Stimulated activated naive CD4-positive, alpha-beta T cell (primary cell): ENCODE measurements around the gene ITFG1.
"Not testable (repeated sequence)": the region's sequence is repeated elsewhere in the genome, so short reads cannot be mapped to it uniquely, and the experiment has no call there.

Experiments
- DNase-seq, 6 experiments: peaks; one replicate each; lab custom pipeline; 2025; lab: John Stamatoyannopoulos, UW

The ITFG1 gene

DNA sequence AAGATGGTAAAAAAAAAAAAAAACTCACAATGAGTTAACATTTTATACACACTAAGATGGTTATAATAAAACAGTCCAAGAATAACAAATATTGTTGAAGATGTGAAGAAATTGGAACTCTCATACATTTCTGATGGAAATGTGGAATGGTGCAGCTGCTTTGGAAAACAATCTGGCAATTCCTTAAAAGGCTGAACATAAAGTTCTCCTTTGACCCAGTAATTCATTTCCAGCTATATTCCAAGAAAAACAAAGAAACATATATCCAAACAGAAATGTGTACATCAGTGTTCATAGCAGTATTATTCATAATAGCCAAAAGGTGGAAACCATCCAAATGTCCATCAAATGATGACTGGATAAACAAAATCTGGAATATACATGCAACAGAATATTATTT lies 219.8 kb downstream of the ITFG1 start:
- DNase-seq, result no peak

DNA sequence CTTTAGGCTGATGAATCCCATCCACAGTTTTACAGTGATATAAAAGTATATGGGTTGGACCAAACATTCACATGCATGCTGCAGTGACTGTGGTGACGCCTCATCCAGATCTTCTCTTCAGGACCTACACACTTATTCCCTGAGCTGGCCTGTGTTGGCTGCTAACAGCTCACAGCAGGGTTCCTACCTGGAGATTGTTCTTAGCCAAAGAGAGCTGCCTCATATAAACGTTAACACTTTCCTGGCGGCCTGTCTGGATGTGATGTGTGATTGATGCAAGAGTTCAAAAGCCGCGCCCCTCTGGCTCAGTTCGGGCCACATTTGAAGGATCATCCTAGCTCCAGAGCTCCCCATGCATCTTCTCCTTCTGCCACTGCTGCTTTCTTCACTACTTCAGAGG lies 224.1 kb downstream of the ITFG1 start:
- DNase-seq, result no peak

DNA sequence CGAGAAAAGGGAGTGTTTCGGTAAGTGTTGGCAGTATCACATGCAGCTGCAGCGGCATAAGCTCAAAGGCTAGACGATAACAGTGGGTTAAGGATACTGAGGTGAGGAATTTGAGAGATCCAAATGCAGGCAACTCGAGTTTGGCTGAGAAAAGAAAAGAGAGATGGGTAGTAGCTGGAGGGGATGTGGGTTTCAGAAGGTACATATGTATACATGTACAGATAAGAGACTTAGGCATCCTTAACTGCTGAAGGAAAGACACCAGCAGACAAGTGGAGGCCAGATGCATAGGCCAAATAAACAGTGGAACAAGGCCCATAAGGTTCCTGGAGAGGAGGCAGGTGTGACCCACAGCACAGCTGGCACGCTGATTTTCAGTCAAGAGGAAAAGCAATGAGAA lies 230.6 kb downstream of the ITFG1 start:
- DNase-seq, result no peak

DNA sequence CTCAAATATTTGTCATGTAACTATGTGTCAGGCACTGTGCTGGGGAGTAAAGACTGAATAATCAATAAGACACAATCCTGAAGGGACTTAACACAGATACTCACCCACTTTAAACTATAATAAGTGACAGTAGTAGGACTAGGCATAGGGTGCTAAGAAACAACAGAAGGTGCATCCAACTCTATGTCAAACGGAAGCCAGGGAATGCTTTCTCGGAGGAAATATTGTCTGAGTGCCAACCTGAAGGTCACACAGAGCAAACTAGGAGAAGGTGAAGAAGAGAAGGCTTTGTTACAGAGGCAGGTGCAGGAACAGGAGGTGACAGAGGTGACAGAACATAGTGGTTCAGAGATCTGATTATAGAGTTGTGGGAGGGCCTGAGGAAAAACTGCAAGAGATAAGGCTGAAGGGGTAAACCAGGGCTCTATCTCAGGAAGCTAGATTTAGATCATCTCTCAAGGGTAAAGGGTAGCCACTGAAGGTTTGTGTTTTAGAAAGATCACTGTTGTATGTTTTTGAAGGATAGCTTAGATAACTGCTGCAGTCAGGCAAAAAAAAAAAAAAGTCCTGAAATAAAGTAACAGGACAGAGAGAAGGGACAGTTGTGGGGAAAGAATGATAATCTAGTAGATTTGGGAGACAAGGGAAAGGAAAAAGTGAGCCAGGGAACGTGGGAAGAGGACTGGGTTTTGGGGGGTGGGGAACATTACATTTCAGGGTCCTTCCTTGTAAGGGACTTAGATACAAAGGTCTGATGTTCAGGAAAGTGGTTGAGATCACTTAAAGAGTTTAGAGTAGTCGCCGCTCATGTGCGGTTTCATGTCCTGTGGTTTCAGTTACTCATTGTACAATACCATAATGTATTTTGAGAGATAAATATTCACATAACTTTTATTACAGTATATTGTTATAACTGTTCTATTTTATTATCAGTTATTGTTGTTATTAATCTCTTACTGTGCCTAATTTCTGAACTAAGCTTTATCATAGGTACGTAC lies 231.5 kb downstream of the ITFG1 start:
- no peak for DNase-seq

DNA sequence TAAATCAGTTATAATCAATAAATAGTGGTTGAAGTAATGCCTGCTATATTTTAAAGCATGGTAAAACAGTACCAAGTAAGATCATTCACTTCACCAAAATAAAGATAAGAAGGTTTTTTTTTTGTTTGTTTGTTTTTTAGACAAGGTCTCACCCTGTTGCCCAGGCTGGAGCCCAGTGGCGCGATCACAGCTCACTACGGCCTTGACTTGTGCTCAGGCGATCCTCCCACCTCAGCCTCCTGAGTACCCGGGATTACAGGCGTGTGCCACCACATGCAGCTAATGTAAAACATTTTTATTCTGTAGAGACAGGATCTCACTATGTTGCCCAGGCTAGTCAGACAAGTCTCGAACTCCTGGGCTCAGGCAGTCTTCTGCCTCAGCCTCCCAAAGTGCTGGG lies 232.6 kb downstream of the ITFG1 start:
- no peak for DNase-seq

DNA sequence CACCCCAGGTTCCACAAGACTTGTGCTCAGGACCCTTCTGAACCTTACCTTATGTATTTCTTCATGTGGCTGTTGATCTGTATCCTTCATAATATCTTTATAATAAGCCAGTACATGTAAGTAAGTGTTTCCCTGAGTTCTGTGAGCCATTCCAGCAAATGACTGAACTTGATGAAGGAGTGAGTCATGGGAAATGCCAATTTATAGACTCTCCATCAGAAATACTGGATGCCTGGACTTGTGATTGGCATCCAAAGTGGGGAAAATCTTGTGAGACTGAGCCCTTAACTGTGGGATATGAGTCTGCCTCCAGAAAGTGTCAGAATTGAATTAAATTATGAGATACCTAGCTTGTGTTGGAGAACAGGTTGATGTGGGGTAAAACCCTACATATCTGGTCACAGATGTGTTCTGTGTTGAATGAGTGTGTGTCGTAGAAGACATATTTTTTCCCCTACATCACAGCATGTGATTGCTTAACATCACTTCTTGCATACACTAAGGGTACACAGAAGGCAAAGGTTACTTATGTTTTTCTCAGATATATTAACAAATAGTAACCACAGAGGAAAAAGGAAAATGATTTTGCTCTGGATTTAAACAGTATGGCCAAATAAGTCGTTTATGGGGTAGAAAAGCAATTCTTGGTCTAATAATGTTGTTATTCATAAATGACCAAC lies 247.0 kb downstream of the ITFG1 start:
- no peak for DNase-seq

DNA sequence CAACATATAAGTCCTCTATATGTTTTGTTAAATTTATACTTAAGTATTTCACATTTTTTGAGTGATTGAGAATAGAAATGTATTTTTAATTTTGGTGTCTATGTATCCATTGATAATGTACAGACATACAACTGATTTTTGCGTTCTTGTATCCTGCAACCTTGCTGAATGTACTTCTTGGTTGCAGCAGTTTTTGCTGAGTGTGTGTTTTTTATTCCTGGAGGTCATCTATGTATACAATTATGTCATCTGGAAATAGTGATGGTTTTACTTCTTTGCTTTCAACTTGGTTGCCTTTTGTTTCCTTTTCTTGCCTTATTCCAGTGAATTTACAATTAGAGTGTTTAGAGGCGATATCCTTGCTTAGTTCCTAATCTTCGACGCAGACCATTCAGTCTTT lies 249.6 kb downstream of the ITFG1 start:
- DNase-seq, result no peak

DNA sequence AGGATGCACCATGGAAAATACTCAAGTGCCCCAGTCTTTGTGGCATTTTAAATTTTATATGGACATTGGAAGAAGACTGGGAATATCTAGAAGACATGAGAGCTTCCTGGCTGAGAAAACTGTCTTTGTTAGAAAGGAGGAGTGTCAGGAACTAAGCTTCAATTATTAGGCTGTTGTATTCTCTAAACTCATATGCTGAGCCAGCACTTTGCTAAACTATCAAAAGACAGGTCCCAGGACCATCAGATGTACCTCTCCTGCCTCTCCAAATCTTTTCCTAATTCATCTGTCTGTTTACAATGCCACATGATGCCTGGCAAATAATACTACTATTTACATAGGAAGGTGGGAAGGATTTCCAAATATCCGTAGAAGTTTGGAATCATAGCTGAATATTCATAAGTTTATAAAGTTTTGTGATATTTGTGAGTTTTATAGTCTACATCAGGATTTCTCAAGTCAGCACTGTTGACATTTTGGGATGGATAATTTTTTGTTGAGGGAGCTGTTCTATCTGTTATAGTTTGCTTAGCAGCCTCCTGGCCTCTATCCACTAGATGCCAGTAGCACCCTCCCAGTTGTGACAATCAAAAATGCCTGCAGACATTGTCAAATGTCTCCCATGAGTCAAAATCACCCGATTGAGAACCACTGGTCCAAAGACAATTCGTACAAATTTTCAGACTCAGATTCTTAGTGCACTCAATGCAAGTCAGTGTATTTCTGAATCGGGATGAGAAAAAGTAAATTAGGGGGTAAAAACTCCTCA lies 255.9 kb downstream of the ITFG1 start:
- no peak for DNase-seq

DNA sequence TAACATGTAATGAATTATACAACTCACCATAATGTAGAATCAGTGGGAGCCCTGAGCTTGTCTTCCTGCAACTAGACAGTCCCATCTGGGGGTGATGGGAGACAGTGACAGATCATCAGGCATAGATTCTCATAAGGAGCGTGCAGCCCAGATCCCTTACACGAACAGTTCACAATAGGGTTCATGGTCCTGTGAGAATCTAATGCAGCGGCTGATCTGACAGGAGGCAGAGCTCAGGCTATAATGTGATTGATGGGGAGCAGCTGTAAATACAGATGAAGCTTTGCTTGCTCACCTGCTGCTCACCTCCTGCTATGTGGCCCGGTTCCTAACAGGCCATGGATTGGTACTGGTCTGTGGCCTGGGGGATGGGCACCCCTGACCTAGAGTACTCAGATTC lies 257.4 kb downstream of the ITFG1 start:
- DNase-seq, result not testable (repeated sequence)

DNA sequence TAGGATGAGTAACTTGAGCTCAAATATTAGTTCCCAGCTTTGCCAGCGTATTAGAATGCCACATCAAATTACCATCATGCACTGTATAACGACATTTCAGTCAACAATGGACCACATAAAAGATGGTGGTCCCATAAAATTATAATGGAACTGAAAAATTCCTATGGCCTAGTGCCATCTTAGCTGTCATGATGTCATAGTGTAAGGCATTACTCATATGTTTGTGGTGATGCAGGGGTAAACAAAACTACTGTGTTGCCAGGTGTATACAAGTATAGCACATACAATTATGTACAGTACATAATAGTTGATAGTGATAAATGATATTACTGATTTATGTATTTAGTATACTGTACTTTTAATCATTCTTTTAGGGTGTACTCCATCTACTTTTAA lies 262.7 kb downstream of the ITFG1 start:
- no peak for DNase-seq

DNA sequence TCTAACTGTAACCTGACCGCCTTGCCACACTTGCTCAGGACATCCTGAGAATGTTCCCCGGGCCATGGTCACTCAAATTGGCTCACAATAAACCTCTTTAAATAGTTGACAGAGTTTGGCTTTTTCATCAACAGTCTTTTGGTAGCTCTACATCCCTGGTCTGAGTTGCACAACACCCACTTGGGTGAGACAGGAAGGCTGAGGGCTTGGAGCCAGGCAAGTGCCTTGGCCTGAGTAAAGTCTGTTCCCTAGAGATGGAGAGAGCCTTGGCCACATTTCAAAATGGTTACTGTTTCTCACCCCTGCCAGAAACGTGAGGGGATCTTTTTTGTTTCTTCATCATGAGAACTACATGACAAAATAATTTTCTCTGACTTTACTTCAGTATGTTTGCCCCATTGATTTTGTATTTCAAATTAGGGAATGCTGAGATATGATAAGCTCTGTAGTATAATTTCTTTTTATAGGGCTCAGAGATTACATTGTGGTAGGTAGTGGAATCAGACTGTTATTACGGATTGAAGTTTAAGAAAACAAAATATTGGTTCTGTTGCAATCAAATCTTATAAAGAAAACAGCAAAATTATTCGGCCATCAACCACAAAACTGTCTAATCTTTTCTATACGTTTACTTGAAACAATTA lies 263.2 kb downstream of the ITFG1 start:
- DNase-seq, result no peak

DNA sequence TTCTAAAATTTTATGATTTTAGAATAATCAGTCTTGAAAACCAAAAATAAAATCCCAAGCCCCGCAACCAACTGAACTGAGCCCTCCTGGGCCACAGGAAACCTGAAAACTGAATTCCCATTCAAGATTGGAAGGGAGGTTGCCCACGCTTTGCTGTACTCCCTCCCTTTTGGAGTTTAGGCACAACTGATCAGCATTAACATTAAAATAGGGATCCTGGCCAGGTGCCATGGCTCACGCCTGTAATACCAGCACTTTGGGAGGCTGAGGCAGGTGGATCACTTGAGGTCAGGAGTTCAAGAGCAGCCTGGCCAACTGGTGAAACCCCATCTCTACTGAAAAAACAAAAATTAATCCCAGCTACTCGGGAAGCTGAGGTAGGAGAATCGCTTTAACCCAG lies 264.4 kb downstream of the ITFG1 start:
- no peak for DNase-seq

DNA sequence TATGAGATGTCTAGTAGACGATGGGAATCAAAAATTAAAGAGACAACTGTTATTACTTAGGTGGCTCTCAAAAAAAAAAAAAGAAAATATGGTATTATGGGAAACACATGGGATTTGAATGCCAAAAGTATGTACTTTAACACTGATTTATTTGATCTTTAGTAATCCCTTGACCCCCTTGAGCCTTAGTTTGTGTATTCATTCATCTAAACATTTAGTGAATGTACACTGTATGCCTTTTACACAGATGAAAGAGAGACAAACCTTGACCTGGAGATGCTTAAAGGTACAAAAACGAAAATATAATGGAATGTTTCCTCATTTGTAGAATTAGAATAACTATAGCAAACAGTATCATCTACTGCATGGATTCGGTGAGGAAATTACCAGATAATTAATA lies 278.5 kb downstream of the ITFG1 start:
- DNase-seq, result no peak

DNA sequence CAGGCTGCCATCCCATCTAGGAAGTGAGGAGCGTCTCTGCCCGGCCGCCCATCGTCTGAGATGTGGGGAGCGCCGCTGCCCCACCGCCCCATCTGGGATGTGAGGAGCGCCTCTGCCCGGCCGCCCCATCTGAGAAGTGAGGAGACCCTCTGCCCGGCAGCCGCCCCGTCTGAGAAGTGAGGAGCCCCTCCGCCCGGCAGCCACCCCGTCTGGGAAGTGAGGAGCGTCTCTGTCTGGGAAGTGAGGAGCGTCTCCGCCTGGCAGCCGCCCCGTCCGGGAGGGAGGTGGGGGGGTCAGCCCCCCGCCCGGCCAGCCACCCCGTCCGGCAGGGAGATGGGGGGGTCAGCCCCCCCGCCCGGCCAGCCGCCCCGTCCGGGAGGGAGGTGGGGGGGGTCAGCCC lies 279.8 kb downstream of the ITFG1 start:
- DNase-seq, result not testable (repeated sequence)

DNA sequence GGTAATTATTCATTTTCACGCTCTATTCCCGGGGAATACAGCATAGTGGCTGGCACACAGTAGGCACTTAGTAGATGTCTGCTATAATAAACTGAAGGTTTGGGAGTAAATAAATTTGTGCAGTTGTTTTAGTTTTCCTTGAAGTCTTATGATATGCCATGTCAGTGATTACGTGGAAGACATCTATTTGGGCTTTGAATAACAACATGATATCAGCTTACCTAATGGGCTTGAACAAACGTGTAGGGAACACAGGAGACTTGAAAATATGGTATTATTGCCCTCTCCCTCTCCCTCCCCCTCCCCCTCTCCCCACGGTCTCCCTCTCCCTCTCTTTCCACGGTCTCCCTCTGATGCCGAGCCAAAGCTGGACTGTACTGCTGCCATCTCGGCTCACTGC lies 280.8 kb downstream of the ITFG1 start:
- DNase-seq, result no peak

DNA sequence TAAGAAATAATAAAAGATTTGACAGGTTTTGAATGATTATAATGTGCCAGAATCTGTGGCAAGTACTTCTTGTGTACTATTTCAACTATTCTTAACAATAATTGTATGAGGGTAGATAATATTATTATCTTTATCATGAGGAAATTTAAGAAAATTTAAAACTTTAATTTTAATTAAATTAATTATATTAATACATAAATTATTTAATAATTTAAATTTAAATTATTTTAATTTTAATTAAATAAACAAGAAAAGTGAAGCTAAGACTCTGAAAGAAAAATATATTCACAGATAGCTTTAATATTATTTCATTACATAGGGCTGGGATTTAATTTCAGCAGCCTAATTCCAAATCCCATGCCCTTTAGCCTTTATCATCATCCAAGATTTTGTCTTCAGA lies 285.7 kb downstream of the ITFG1 start:
- DNase-seq, result no peak

DNA sequence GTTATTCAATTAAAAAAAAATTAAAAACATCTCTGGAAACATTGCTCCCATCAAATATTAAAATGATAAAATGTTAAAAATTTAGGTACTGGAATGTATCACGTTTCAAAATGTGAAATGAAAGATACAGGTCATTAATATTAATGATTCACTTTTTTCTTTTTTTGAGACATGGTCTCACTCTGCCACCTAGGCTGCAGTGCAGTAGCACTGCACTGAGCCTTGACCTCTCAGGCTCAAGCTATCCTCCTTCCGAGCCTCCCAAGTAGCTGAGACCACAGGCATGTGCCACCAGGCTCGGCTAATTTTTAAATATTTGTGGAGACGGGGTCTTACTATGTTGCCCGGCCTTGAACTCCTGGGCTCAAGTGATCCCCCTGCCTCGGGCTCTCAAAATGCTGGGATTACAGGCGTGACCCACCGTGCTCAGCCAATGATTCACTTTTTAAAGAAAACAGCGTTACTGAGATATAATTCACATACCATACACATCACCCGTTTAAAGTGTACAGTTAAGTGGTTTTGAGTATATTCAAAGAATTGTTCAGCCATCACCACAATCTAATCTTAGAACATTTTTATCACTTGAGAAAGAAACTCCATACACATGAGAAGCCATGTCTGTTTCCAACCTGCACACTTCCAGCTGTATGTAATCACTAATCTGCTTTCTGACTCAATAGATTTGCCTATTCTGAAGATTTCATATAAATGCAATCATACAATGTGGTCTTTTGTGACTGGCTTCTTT lies 298.0 kb downstream of the ITFG1 start:
- DNase-seq, result no peak

DNA sequence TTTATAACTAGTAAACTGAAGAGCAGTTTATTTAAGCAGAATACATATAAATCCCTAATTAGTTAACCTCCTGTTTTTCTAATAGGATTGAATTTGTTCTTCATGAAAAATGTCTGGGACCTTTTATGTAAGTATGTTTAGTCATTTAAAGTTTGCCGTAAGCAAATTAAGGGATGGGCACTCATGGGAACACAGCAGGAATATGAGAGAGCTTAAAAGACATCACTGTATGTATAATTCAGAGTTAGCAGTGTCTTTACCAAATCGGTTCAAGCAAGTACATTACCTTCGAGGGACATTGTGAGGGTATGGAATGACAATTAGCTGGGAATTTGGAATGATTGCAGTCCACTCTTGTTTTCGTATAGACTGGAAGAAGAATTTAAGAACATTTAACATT lies 299.4 kb downstream of the ITFG1 start:
- no peak for DNase-seq

DNA sequence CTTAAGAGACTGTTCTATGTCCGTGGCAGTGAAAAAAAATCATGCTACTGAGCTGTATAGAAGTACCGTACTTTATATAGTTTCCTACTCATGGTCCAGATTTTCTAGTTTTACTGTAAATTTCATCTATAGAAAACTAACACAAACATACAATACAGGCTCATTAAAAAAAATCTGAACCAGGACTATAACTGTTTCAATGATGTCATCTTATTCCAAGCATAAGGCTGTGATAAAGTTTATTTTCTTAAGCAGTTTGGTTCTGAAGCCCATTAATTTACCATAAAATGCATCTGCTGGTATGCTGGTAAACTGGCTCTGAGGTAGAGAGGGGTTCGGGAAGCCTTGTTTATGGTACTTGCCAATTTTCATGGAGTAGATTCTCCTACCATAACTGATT lies 300.4 kb downstream of the ITFG1 start:
- no peak for DNase-seq

DNA sequence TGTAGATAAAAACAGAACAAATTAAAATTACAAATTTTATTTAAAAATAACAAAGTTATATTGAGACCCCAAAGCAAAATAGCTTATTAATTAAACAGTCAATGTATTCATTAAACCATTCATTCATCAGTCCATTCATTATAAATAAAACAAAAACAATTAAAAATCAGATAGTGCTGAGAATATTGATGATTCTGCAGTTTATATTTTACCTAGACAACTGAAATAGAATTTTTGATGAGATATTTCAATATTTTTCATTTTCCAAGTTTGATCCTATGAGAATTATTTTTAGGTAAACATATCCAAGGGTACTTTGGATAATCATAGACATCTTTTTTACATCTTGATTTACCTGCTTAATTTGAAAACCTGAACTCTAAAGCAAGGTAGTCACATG lies 301.9 kb downstream of the ITFG1 start:
- no peak for DNase-seq

DNA sequence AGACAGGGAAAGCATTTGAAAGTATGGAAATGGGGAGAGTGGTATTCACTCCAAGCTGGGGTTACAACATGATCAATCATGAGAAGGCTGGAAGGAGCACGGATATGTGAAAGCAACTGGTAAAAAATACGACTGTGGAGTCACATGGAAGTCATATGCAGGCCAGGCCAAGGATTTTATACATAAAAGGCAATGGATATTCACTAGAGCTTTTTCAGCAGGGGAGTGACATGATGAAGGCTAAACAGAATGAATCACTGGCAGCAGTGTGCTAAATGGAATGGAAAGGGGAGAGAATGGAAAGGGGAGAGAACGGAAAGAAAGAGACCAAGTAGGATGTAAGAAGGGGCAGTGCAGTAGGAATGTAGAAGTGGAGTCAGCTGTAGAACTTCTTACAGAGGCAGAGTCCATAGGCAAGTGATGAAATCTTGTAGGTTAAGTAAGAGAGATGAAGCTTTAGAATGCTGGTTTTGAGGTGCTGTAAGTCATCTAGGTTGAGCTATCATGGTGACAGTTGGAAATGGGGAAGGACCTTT lies 304.1 kb downstream of the ITFG1 start:
- no peak for DNase-seq
